HEK293 (cell line): ENCODE data around the gene PCID2.

ENCODE experiments used
- KLF1 ChIP-seq: fragments of 450-650 bp; formaldehyde crosslinking; IDR thresholded peaks from 2 replicates; pipeline ENCODE4 v1.5.1; 2016; ENCODE audit warnings: missing biosample characterization, missing genetic modification characterization
- ZNF501 ChIP-seq: fragments of 450-650 bp; formaldehyde crosslinking; IDR thresholded peaks from 2 replicates; pipeline ENCODE4 v1.5.1; 2016; ENCODE audit warnings: missing biosample characterization, missing genetic modification characterization
- ZNF514 ChIP-seq: fragments of 450-650 bp; formaldehyde crosslinking; IDR thresholded peaks from 2 replicates; pipeline ENCODE4 v1.5.1; 2016; ENCODE audit warnings: missing biosample characterization, missing genetic modification characterization
- ZNF558 ChIP-seq: fragments of 450-650 bp; formaldehyde crosslinking; IDR thresholded peaks from 2 replicates; pipeline ENCODE4 v1.5.1; 2016; ENCODE audit warnings: missing biosample characterization, missing genetic modification characterization
- TF ChIP-seq, protein P1 (sequence below): fragments of 450-650 bp; formaldehyde crosslinking; IDR thresholded peaks from 2 replicates; pipeline ENCODE4 v1.5.1; 2016; ENCODE audit warnings: missing biosample characterization, missing genetic modification characterization
- TF ChIP-seq, protein P2 (sequence below): fragments of 450-650 bp; formaldehyde crosslinking; IDR thresholded peaks from 2 replicates; pipeline ENCODE4 v1.5.1; 2016; ENCODE audit warnings: missing biosample characterization, missing genetic modification characterization
- TF ChIP-seq, protein P3 (sequence below): fragments of 450-650 bp; formaldehyde crosslinking; IDR thresholded peaks from 2 replicates; pipeline ENCODE4 v1.5.1; 2016; ENCODE audit warnings: missing biosample characterization, missing genetic modification characterization, low read depth

DNA sequence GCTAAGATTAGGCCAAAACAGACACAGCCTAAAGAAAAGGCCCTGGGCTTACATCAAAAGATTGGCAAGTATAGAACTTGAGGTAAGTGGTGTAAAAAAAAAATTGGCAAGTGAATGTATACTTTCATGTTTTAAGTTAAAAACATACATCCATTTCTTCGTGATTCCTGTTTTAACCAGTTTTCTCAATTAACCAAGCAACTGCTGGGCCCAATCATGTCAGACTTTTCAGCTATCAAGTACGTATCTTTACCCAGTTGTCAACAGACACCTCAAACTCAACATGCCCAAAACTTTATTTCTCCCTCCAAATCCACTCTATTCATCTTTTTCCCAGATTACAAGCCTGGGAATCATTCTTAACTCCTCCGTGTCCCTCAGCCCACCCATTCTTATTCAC lies 1.0 kb downstream of the PCID2 start:
- TF ChIP-seq, protein P1, sequence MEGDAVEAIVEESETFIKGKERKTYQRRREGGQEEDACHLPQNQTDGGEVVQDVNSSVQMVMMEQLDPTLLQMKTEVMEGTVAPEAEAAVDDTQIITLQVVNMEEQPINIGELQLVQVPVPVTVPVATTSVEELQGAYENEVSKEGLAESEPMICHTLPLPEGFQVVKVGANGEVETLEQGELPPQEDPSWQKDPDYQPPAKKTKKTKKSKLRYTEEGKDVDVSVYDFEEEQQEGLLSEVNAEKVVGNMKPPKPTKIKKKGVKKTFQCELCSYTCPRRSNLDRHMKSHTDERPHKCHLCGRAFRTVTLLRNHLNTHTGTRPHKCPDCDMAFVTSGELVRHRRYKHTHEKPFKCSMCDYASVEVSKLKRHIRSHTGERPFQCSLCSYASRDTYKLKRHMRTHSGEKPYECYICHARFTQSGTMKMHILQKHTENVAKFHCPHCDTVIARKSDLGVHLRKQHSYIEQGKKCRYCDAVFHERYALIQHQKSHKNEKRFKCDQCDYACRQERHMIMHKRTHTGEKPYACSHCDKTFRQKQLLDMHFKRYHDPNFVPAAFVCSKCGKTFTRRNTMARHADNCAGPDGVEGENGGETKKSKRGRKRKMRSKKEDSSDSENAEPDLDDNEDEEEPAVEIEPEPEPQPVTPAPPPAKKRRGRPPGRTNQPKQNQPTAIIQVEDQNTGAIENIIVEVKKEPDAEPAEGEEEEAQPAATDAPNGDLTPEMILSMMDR: no peak
- TF ChIP-seq ZNF514 (tag by site-specific recombination) (no peak), ZNF501 (tag by site-specific recombination) (no peak), ZNF558 (no peak), KLF1 (no peak)
- TF ChIP-seq, protein P2, sequence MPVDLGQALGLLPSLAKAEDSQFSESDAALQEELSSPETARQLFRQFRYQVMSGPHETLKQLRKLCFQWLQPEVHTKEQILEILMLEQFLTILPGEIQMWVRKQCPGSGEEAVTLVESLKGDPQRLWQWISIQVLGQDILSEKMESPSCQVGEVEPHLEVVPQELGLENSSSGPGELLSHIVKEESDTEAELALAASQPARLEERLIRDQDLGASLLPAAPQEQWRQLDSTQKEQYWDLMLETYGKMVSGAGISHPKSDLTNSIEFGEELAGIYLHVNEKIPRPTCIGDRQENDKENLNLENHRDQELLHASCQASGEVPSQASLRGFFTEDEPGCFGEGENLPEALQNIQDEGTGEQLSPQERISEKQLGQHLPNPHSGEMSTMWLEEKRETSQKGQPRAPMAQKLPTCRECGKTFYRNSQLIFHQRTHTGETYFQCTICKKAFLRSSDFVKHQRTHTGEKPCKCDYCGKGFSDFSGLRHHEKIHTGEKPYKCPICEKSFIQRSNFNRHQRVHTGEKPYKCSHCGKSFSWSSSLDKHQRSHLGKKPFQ (tag by site-specific recombination): no peak
- TF ChIP-seq, protein P3, sequence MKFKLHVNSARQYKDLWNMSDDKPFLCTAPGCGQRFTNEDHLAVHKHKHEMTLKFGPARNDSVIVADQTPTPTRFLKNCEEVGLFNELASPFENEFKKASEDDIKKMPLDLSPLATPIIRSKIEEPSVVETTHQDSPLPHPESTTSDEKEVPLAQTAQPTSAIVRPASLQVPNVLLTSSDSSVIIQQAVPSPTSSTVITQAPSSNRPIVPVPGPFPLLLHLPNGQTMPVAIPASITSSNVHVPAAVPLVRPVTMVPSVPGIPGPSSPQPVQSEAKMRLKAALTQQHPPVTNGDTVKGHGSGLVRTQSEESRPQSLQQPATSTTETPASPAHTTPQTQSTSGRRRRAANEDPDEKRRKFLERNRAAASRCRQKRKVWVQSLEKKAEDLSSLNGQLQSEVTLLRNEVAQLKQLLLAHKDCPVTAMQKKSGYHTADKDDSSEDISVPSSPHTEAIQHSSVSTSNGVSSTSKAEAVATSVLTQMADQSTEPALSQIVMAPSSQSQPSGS (tag by site-specific recombination): no peak
